ENCODE results near the gene ZNRF2.
"Not testable (repeated sequence)": the region's sequence is repeated elsewhere in the genome, so short reads cannot be mapped to it uniquely, and the experiment has no call there.

Gene ZNRF2

DNA sequence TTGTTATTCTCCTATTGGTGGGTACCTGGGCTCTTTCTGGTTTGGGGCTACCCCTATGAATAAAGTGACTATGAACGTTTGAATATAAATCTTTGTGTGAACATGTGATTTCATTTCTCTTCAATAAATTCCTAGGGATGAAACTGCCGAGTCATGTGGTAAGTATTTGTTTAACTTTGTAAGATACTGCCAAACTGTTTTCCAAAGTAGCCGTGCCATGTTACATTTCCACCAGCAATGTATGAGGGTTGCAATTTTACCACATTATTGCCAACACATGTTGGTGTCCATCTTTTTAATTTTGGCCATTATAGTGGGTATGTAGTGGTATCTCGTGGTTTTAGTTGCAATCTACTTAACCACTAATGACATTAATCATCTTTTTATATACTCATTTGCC is 94.7 kb downstream of the ZNRF2 start:
- Histone ChIP-seq H3K4me1 (ENCODE audit: control insufficient read depth, insufficient read depth, low read length, poor library complexity, severe bottlenecking) (no peaks in the 10 kb centered on the region), H3K4me3 (ENCODE audit: extremely low read depth, insufficient read depth, low read length, poor library complexity, severe bottlenecking) (no peak overlapping the region), H3K9me3 (ENCODE audit: control insufficient read depth, low read length) (no peaks in the 10 kb centered on the region), H3K27ac (ENCODE audit: low read depth, low read length, severe bottlenecking) (no peak overlapping the region), H3K36me3 (ENCODE audit: control insufficient read depth, insufficient read depth, low read length) (no peaks in the 10 kb centered on the region)
- WGBS, 2 experiments (ENCODE audit: insufficient coverage in 2 of 2): no CpG with 5 or more reads among the region's 4 CpGs

DNA sequence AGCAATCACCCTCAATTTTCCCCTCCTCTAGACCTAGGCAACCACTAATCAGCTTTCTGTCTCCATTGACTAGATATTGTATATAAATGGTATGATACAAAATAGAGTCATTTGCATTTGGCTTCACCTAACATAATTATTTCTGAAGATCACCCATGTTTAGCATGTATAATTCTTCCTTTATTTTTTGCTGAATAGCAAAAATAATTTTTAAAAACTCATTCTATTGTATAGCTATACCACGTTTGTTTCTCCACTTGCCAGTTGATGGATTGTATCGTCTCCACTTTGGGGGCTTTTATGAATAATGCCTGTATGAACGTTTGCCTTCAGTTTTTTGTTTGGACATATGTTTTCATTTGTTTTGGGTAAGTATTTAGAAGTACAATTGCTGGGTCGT is 95.3 kb downstream of the ZNRF2 start:
- no peaks in the 10 kb centered on the region for H3K4me1 ChIP-seq (ENCODE audit: control insufficient read depth, insufficient read depth, low read length, poor library complexity, severe bottlenecking)
- H3K4me3 ChIP-seq (ENCODE audit: extremely low read depth, insufficient read depth, low read length, poor library complexity, severe bottlenecking): no peak overlapping the region
- H3K36me3 ChIP-seq (ENCODE audit: control insufficient read depth, insufficient read depth, low read length): no peaks in the 10 kb centered on the region
- H3K27ac ChIP-seq (ENCODE audit: low read depth, low read length, severe bottlenecking): no peak overlapping the region
- WGBS, 2 experiments (ENCODE audit: insufficient coverage in 2 of 2): 40% methylated on average over 1 of the region's 4 CpGs; no CpG with 5 or more reads in 1 of the 2 experiments
- H3K9me3 ChIP-seq (ENCODE audit: control insufficient read depth, low read length): no peaks in the 10 kb centered on the region

DNA sequence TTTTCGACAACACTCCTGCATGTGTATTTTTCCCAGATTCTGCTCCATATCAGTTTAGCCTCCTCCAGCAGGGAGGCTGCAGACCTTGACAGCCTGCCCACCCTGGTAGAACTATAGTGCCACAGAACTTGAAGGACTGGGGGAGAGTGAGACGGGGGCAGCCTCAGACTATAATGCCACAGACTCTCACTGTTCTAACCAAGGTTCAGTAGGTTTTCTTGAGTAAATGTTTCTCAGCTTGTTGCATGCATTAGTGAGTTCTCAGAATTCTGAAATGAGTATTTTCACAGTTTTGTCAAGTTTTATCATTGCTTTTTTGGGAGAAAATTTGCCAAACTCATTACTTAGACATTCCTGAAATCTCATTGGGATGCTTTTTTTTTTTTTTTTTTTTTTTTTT is 95.9 kb downstream of the ZNRF2 start:
- H3K4me1 ChIP-seq (ENCODE audit: control insufficient read depth, insufficient read depth, low read length, poor library complexity, severe bottlenecking): no peaks in the 10 kb centered on the region
- 80% methylated on average over 1 of the region's 2 CpGs; no CpG with 5 or more reads in 1 of the 2 experiments for WGBS, 2 experiments (ENCODE audit: insufficient coverage in 2 of 2)

DNA sequence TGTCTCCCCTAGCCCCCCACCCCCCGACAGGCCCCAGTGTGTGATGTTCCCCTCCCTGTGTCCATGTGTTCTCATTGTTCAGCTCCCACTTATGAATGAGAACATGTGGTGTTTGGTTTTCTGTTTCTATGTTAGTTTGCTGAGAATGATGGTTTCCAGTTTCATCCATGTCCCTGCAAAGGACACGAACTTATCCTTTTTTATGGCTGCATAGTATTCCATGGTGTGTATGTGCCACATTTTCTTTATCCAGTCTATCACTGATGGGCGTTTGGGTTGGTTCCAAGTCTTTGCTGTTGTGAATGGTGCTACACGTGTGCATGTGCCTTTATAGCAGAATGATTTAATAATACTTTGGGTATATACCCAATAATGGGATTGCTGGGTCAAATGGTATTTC is 96.4 kb downstream of the ZNRF2 start:
- not testable (repeated sequence) for H3K4me3 ChIP-seq (ENCODE audit: extremely low read depth, insufficient read depth, low read length, poor library complexity, severe bottlenecking); H3K36me3 ChIP-seq (ENCODE audit: control insufficient read depth, insufficient read depth, low read length); H3K4me1 ChIP-seq (ENCODE audit: control insufficient read depth, insufficient read depth, low read length, poor library complexity, severe bottlenecking); H3K9me3 ChIP-seq (ENCODE audit: control insufficient read depth, low read length); H3K27ac ChIP-seq (ENCODE audit: low read depth, low read length, severe bottlenecking)
- WGBS, 2 experiments (ENCODE audit: insufficient coverage in 2 of 2): 80% methylated on average over 1 of the region's 4 CpGs; no CpG with 5 or more reads in 1 of the 2 experiments

More for the DNA sequence above, 95.9 kb downstream of the ZNRF2 start:
- no peak overlapping the region for H3K27ac ChIP-seq (ENCODE audit: low read depth, low read length, severe bottlenecking)
- no peaks in the 10 kb centered on the region for H3K36me3 ChIP-seq (ENCODE audit: control insufficient read depth, insufficient read depth, low read length)
- H3K9me3 ChIP-seq (ENCODE audit: control insufficient read depth, low read length): no peaks in the 10 kb centered on the region
- H3K4me3 ChIP-seq (ENCODE audit: extremely low read depth, insufficient read depth, low read length, poor library complexity, severe bottlenecking): no peak overlapping the region

DNA sequence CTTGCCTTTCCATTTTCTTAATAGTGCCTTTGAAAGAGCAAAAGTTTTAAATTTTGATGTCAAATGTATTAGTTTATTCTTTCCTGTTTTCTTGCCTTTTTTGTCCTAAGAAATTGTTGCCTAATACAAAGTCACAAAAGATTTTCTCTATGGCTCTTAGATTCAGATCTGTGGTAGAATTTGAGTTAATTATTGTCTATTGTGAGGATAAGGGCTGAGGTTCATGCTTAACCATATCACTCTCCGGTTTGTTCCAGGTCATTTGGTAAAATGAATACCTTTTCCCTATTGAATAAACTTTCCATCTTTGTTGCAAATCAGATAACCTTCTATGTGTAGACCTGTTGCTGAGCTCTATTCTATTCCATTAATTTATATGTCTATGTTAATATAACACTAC is 98.2 kb downstream of the ZNRF2 start:
- no CpG with 5 or more reads among the region's 1 CpG for WGBS, 2 experiments (ENCODE audit: insufficient coverage in 2 of 2)
- no peaks in the 10 kb centered on the region for H3K36me3 ChIP-seq (ENCODE audit: control insufficient read depth, insufficient read depth, low read length)
- no peak overlapping the region for H3K27ac ChIP-seq (ENCODE audit: low read depth, low read length, severe bottlenecking)
- H3K4me1 ChIP-seq (ENCODE audit: control insufficient read depth, insufficient read depth, low read length, poor library complexity, severe bottlenecking): peaks cover 3% of the 10 kb centered on the region
- no peak overlapping the region for H3K4me3 ChIP-seq (ENCODE audit: extremely low read depth, insufficient read depth, low read length, poor library complexity, severe bottlenecking)
- no peaks in the 10 kb centered on the region for H3K9me3 ChIP-seq (ENCODE audit: control insufficient read depth, low read length)

DNA sequence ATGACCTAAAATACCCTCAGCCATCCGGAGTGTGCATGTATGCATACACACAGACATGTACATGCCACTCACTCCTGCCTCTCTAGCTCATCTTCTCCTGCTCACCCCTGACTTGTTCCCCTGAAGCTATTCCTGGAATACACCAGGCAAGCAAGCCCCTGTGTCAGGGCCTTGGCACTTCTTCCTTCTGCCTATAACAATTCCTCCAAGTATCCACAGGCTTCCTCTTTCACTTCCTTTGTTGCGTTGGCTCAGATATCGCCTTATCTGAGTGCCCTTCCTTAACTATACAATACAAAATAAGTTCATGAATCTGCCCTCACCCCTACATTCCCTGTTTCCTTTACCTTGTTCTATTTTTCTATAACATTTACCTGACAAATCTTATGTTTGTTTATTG is 105.4 kb downstream of the ZNRF2 start:
- H3K36me3 ChIP-seq (ENCODE audit: control insufficient read depth, insufficient read depth, low read length): no peaks in the 10 kb centered on the region
- no peaks in the 10 kb centered on the region for H3K9me3 ChIP-seq (ENCODE audit: control insufficient read depth, low read length)
- WGBS, 2 experiments (ENCODE audit: insufficient coverage in 2 of 2): 75 to 92% methylated on average over 3 of the region's 3 CpGs
- no peak overlapping the region for H3K27ac ChIP-seq (ENCODE audit: low read depth, low read length, severe bottlenecking)
- H3K4me1 ChIP-seq (ENCODE audit: control insufficient read depth, insufficient read depth, low read length, poor library complexity, severe bottlenecking): peaks cover 3% of the 10 kb centered on the region
- H3K4me3 ChIP-seq (ENCODE audit: extremely low read depth, insufficient read depth, low read length, poor library complexity, severe bottlenecking): no peak overlapping the region

DNA sequence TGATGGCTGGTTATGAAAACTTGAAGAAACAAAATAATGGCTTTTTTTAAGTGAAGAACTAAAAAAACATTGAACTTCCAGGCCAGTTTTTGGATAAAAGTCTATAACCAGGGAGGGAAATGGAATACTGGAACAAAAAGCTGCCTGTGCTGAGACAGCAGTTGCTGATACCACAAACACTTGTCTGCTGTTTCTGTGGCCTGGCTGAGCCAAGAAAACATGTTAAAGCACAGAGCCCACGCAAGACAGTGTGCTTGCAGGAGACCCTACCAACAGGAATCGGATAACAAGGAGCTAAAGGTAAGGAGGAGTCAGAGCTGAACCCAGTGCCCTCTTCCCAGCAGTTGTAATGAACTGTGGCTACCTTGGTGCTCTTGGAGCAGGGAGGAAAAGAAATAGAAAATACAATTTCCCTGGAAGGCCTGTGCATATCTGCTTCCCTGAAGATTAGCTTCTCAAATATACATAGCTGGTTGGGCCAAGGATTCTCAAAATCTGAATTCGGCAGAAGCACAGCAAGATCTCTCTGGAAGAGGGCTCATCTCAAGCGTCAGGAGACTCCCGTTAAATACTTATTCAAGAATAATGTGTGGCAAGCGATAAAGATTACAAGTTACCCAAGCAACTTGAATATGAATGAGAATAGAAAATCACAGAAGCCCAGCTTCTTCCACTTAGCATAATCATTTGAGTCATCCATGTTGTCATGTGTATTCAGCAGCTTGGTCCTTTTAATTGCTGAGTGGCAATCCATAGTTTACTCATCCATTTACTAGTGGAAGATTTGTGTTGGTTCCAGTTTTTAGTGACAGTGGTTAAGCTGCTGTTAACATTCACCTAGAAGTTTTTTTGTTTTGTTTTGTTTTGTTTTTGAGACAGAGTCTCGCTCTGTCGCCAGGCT is 106.6 kb downstream of the ZNRF2 start:
- Histone ChIP-seq H3K4me1 (ENCODE audit: control insufficient read depth, insufficient read depth, low read length, poor library complexity, severe bottlenecking) (peaks cover 3% of the 10 kb centered on the region), H3K36me3 (ENCODE audit: control insufficient read depth, insufficient read depth, low read length) (no peaks in the 10 kb centered on the region), H3K4me3 (ENCODE audit: extremely low read depth, insufficient read depth, low read length, poor library complexity, severe bottlenecking) (no peak overlapping the region), H3K27ac (ENCODE audit: low read depth, low read length, severe bottlenecking) (no peak overlapping the region), H3K9me3 (ENCODE audit: control insufficient read depth, low read length) (no peaks in the 10 kb centered on the region)
- WGBS, 2 experiments (ENCODE audit: insufficient coverage in 2 of 2): 77 to 91% methylated on average over 5 to 6 of the region's 8 CpGs

DNA sequence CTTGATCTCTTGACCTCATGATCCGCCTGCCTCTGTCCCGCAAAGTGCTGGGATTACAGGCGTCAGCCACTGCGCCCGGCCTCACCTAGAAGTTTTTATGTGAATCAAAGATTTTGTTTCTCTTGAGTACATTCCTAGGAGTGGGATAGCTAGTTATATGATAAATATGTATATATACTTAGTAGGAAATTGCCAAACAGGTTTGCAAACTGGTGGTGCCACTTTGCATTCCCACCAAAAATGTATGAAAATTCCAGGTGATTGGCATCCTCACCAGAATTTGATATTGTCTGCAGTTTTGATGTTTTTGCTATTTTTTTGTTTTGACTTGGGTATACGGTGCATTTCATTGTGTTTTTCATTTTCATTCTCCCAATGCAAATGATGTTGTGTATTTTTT is 107.4 kb downstream of the ZNRF2 start:
- Histone ChIP-seq H3K9me3 (ENCODE audit: control insufficient read depth, low read length) (no peaks in the 10 kb centered on the region), H3K27ac (ENCODE audit: low read depth, low read length, severe bottlenecking) (no peak overlapping the region), H3K4me1 (ENCODE audit: control insufficient read depth, insufficient read depth, low read length, poor library complexity, severe bottlenecking) (peaks cover 1% of the 10 kb centered on the region), H3K4me3 (ENCODE audit: extremely low read depth, insufficient read depth, low read length, poor library complexity, severe bottlenecking) (no peak overlapping the region), H3K36me3 (ENCODE audit: control insufficient read depth, insufficient read depth, low read length) (no peaks in the 10 kb centered on the region)
- 95 to 100% methylated on average over 2 to 4 of the region's 6 CpGs for WGBS, 2 experiments (ENCODE audit: insufficient coverage in 2 of 2)

GRCh38 chr7:30395676-30396075 is 111.3 kb downstream of the ZNRF2 start:
- Histone ChIP-seq H3K4me1 (ENCODE audit: control insufficient read depth, insufficient read depth, low read length, poor library complexity, severe bottlenecking) (no peaks in the 10 kb centered on the region), H3K9me3 (ENCODE audit: control insufficient read depth, low read length) (no peaks in the 10 kb centered on the region), H3K4me3 (ENCODE audit: extremely low read depth, insufficient read depth, low read length, poor library complexity, severe bottlenecking) (no peak overlapping the region), H3K36me3 (ENCODE audit: control insufficient read depth, insufficient read depth, low read length) (no peaks in the 10 kb centered on the region), H3K27ac (ENCODE audit: low read depth, low read length, severe bottlenecking) (no peak overlapping the region)
- WGBS, 2 experiments (ENCODE audit: insufficient coverage in 2 of 2): 100% methylated on average over 2 of the region's 4 CpGs; no CpG with 5 or more reads in 1 of the 2 experiments

GRCh38 chr7:30396389-30396788 is 112.0 kb downstream of the ZNRF2 start:
- H3K4me3 ChIP-seq (ENCODE audit: extremely low read depth, insufficient read depth, low read length, poor library complexity, severe bottlenecking): no peak overlapping the region
- no peaks in the 10 kb centered on the region for H3K36me3 ChIP-seq (ENCODE audit: control insufficient read depth, insufficient read depth, low read length)
- WGBS, 2 experiments (ENCODE audit: insufficient coverage in 2 of 2): 92% methylated on average over 5 of the region's 7 CpGs
- H3K4me1 ChIP-seq (ENCODE audit: control insufficient read depth, insufficient read depth, low read length, poor library complexity, severe bottlenecking): no peaks in the 10 kb centered on the region
- H3K27ac ChIP-seq (ENCODE audit: low read depth, low read length, severe bottlenecking): no peak overlapping the region
- H3K9me3 ChIP-seq (ENCODE audit: control insufficient read depth, low read length): no peaks in the 10 kb centered on the region

DNA sequence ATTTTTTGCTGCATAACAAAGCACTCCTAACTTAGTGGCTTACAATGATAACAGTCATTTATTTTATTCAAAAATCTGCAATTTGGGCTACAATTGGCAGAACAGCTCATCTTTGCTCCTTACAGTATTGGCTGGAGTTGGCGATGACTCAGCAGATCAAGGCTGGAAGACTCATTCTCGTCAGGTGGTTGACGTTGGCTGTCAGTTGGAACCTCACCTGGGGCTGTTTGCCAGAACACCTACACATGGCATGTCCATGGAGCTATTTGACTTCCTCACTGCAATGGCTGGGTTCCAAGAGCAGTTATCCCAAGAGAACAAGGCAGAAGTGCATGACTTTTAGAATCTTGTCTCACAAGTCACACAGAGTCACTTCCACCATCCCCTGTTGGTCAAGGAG is 119.1 kb downstream of the ZNRF2 start:
- H3K9me3 ChIP-seq (ENCODE audit: control insufficient read depth, low read length): no peaks in the 10 kb centered on the region
- WGBS, 2 experiments (ENCODE audit: insufficient coverage in 2 of 2): 96 to 100% methylated on average over 2 to 3 of the region's 3 CpGs

More for the DNA sequence above, 119.1 kb downstream of the ZNRF2 start:
- Histone ChIP-seq H3K36me3 (ENCODE audit: control insufficient read depth, insufficient read depth, low read length) (no peaks in the 10 kb centered on the region), H3K27ac (ENCODE audit: low read depth, low read length, severe bottlenecking) (no peak overlapping the region), H3K4me3 (ENCODE audit: extremely low read depth, insufficient read depth, low read length, poor library complexity, severe bottlenecking) (no peak overlapping the region), H3K4me1 (ENCODE audit: control insufficient read depth, insufficient read depth, low read length, poor library complexity, severe bottlenecking) (no peaks in the 10 kb centered on the region)
